Right lobe of liver (tissue), 4 donors: ENCODE measurements around the gene CEACAM3.

Source experiments
- CTCF ChIP-seq, 4 donors: fragments of 200-600 bp in 3 of 4; fragments of 450-650 bp in 1 of 4; IDR thresholded peaks; one replicate each; pipeline versions ENCODE4 v1.5.1 to v1.8.0; 2016 to 2022; ENCODE audit warnings: antibody characterized with exemption in 4 of 4, mild to moderate bottlenecking in 2 of 4
- POLR2A ChIP-seq: fragments of 450-650 bp; IDR thresholded peaks from one replicate; pipeline ENCODE4 v1.6.1; 2017; ENCODE audit warnings: antibody characterized with exemption, mild to moderate bottlenecking
- donor health status: DM: no; HTN: no; CAD: no.
- donor health status: DM: no; HTN: no; CAD: no.
- donor health status: DM: no; HTN: yes; CAD: no.

- TF ChIP-seq CTCF (IDR thresholded peaks at IDR 0.05), result no peak
- no peak for TF ChIP-seq POLR2A
These were observed 48.4 kb upstream of the CEACAM3 start for GRCh38 chr19:41748012-41748411.
